Tongue (tissue), 2 donors: ENCODE measurements around the gene ANOS1. TPM values are rescaled to one million over a fixed set of nuclear protein-coding genes. Genes with fewer than 3 reads are reported as not detected.

Experiments used
- DNase-seq: peaks from one replicate; pipeline ENCODE4 v3.0.0-alpha.2; 2015
- total RNA-seq: library from RNA; depleted of rRNA; stranded (reverse); fragments of >200 nt; gene quantifications from one replicate; pipeline ENCODE4 v1.2.3, GENCODE V29; 2014

Gene ANOS1
- total RNA-seq, 1 donor from 2014 or later, result 26.4 TPM

DNA sequence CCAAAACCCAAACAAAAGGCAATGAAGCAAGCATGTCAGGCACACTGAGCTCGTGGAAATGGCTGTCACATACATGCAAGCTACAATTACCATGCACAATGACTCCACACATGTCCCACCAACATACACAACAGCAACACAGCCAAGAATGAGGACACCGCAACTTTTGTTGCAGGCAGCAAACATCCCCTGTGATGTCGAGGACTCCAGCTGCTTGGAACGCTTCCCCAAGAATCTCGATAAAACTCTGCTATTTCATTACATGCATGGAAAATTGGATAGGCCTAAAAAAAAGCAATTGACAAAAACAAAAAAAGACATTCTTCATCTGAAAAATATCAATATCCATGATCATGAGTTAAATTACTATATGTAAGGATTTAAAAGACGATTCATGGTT is 11.8 kb downstream of the ANOS1 start:
- no peak for DNase-seq

DNA sequence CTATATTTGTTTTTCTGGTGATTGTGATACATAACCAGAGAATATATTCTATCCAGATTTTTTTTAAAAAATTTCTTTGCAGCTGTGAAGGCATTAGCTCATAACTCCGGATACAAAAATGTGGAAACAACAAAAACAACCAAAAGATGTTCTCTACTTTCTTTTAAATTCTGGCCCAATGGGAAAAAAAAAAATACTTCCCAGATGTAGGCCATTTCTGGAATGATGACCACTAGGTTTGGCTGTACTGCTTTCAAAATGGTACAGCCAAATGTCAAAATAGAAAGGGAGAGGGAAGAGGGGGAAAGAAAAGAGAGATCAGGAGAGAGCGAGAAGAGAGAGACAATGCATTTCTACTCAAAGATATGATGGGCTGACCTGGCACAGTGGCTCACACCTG is 14.6 kb downstream of the ANOS1 start:
- no peak for DNase-seq

GRCh38 chrX:8714164-8714563 is 17.8 kb downstream of the ANOS1 start:
- no peak for DNase-seq

- DNase-seq, result no peak
Observed at GRCh38 chrX:8711401-8711800, 20.5 kb downstream of the ANOS1 start.

DNA sequence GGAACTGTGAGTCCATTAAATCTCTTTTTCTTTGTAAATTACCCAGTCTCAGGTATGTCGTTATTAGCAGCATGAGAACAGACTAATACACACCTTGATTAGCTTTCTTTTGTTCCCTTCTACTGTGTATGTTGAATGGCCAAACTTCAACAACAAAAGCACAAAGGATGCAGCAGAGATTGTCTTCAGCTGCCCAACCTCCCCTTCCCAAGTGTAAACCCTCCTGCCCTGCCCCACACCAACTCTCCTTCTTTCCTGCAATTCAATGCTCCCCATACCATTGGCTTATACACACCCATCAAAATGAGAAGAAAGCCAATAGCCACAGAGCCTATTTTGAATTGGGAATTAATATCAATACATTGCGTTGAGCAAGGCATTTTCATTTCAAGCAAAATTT is 27.8 kb downstream of the ANOS1 start:
- DNase-seq, result no peak

GRCh38 chrX:8692871-8693270 is 39.1 kb downstream of the ANOS1 start:
- no peak for DNase-seq

- no peak for DNase-seq
Observed at GRCh38 chrX:8689473-8689872, 42.5 kb downstream of the ANOS1 start.

DNA sequence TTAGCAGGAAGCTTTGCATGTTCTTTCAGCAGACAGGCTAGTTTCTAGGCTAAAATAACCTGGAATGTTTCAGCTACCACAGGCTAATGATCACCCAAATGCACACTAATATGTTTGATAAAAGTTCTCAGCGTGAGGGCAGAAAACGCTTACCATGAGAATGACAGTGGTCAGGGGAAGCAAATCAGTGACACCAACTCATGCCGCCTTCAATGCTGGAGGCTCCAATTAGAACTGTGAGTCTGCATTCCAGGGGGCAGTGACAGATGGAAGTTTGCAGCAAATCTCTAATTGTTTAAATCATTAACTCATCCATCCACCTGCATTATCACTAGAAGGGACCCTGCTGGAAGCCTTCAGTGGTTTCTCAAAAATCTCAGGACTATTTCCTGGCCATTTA is 43.2 kb downstream of the ANOS1 start:
- no peak for DNase-seq

DNA sequence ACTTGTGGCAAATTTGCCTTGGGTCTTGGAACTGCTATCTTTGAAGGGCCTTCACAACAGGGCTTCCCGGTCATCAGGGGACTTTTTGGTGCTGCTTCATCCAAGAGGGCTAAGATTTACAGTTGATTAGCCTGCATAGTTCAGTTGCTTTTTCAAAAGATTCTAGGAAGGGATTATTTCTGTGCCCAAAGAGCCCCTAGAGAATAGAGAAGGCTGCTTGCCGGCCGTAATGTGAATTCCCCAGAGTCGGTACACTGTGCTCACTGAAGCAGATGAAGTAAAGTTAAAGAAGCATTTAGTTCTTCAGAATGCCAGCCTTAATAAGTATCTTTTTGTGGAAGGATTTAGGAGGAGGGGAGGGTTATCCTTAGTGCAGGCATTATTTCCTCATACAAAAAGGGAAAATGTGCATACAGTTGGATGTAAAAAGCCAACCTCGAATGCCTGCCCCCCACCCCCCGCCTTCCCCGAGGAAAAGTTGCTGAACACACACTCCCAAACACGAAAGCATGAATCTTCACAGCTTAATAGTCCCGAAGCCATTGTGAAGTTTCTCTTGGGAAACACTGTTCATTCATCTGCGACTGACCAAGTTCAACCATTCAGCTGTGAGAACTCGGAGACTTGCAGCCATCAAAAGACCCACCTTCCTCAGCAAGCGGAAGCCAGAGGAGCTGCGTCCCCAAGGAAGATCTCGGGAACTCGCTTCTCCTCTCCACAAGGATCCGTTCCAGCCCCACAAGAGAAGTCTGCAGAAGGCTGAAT is 47.6 kb downstream of the ANOS1 start:
- no peak for DNase-seq

- DNase-seq, result no peak
Observed at GRCh38 chrX:8683687-8684086, 48.2 kb downstream of the ANOS1 start.

GRCh38 chrX:8679550-8679949 is 52.4 kb downstream of the ANOS1 start:
- no peak for DNase-seq

DNA sequence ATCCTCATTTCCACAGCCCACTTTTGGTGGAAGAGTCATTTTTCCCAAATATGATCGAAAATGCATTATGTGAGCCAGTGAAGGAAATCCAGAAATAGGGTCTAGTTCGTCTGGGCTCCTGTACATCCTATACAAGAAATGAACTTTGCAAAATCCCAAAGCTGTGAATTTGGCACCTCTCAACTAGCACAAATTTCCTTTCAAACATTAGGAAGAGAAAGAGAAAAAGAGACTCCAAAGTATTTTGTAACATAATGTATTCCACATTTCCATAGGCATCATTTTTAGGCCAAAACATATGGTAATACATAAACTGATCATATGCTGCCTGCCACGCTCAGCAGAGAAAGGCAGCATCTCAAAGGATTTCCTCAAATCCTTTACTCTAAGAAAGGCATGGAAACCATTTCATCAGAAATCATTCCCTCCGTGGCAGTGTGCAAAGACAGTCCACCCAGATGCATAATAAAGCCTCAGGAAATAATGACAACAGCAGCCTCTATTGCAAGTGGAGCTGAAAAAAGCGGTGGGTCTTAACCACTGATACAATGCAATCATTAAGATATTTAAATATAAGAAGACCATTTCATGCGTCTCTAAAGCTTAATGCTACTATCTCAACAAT is 56.8 kb downstream of the ANOS1 start:
- peak; percentile 53 for DNase-seq

DNA sequence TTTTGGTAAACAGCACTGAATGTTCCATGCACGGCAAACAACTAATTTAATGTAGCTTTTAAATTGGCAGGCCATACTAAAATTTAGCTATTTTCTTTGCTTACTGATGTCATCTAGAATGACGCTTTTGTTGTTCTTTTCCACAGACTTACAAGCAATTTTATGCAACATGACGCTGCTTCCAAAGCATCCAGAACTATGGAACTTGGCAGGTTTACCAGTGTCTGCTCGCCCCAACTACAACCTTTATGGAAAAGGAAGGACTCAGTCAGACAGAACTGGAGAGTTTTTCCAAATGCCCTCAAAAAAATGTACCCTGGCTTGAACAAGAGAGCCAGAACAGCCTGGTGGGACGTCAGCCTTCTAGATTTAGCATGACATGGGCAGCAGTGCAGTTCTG is 58.7 kb downstream of the ANOS1 start:
- peak; percentile 54 for DNase-seq

GRCh38 chrX:8672176-8672575 is 59.8 kb downstream of the ANOS1 start:
- DNase-seq, result no peak

GRCh38 chrX:8668813-8669212 is 63.1 kb downstream of the ANOS1 start:
- DNase-seq, result peak; percentile 29

GRCh38 chrX:8663325-8663724 is 68.6 kb downstream of the ANOS1 start:
- no peak for DNase-seq

DNA sequence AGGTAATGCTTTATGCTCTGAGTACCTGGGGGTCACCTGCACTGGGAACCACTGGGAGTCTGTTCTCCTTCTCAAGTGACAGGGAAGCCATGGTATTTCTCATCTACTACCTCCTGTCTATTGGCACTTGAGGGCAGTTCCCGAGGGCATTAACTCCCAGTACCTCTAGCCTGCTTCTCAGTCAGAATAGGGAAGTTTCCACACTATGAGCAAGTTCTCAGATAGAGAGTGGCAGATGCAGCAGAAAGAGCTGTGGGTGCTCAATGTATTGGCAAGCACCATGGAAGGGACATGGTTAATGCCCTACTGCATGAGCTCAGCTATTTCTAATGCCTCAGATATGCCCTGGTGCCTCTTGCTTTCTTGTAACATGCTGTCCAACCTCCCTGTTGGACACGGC is 74.1 kb downstream of the ANOS1 start:
- DNase-seq, result no peak

GRCh38 chrX:8653956-8654355 is 78.0 kb downstream of the ANOS1 start:
- peak; percentile 3 for DNase-seq

DNA sequence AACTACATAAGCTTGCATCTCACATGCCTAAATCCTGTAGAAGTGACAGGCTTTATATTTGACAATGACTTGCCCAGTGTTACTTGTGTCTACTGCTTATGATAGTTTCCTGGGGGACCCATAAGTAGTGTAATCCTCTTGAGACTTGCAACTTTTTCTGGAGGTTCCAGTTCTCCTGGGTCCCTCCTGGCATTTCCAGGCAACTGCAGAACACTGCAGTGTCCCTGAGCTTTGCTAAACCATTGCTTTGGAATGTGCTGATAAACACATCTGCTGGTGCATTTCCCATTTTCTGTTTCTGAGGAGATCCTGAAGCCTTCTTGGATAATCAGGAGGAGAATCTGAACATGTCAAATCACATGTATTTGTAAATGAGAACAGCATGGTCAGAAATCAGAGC is 82.0 kb downstream of the ANOS1 start:
- no peak for DNase-seq

DNA sequence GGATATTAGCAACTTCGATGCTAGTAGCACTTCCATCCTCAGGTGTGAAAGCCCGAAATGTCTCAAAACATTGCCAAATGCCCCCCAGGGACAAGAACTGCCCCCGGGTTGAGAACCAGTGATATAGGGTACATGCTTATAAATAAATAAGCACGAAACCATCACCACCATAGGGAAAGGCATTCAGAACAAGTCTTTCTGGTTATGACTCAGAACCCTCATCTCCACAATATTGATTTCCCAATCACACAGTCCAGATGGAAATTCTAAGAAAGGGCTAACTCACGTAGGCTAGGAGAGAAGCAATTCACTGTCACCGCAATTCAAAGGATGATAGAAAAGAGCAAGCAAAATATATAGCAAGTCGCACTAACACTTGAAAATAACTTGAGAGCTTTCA is 84.8 kb downstream of the ANOS1 start:
- DNase-seq, result no peak

DNA sequence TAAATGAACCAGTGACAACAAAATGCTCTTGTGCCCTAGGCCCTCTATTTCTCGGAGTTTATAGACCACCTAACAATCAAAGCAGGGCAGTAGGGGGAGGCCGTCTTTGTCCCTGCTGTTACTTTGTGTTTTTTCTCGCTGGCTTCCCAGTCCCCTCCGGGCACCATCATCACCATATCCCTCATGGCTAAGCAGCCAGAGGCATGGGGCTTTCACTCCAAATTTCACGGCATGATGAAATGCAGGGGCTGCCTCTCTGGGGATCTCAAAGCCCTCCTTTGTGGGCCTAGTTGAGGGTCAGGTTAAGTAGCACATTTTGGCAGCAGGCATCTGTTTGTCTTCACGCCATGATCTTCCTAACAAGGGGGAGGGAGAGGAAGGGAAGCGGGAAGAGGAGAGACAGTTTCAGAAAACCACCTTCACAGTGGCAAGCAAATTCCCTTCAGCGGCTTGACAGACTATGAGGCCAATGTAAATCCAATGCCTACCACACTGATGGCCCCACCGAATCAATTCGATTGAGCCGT is 91.9 kb downstream of the ANOS1 start:
- no peak for DNase-seq

GRCh38 chrX:8636497-8636896 is 95.4 kb downstream of the ANOS1 start:
- DNase-seq, result no peak

- no peak for DNase-seq
Observed at GRCh38 chrX:8635812-8636211, 96.1 kb downstream of the ANOS1 start.

DNA sequence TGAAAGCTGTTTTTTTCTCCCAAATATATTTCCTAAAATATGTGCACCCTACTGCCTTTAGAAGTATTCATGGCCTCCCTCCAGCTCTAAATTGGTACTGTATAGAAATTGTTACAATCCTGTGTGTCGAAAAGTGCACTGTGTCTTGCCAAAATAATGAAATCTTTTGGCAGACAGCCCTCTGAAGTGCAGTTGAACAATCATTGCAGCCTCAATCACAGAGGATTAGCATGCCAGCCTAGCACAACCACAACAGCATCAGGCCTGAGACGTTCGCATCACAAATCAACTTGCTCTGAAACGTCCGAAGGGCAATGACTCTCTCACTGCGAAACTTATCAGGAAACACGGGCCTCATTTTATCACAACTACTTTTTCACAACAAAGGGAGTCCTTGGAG is 99.0 kb downstream of the ANOS1 start:
- DNase-seq, result peak; percentile 8
